Femur (tissue), 1 donor: ENCODE results near the gene C1QTNF6.

Source experiments
- DNase-seq: peaks from one replicate; pipeline ENCODE4 v3.0.0-alpha.2; 2017

Gene C1QTNF6

GRCh38 chr22:37175414-37176281, 12.4 kb downstream of the C1QTNF6 start:
- peak; percentile 74 for DNase-seq

DNA sequence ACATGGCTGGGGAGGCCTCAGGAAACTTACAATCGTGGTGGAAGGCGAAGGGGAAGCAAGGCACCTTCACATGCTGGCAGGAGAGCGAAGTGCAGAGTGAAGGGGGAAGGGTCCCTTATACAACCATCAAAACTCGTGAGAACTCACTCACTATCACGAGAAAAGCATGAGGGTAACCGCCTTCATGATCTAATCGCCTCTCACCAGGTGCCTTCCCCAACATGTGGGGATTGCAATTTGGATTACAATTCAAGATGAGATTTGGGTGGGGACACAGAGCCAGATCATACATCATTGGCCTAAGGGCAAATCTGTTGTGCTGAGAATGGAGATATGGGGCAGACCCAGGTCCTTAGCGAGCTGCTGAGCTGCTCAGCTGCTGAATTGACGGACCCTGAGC, 13.1 kb downstream of the C1QTNF6 start:
- DNase-seq = no peak

DNA sequence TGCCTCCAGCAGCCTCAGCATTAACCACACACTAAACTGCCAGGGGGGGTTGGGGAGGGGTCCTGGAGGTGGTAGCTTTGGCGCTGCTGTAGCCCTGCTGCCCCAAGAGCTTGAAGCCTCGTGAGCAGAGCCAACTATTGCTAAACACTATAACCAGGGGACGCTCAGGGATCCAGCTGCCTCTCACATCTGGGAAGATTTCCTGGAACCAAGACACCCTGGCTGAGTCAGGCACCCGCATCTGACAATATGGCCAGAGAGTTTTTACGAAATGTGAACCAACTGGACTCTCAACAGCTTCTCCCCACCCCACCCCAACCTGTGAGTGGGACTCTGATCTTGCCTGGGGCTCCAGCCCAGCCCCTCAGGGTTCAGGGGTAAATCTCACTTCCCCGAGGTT, 14.3 kb downstream of the C1QTNF6 start:
- DNase-seq = peak; percentile 67

- peak; percentile 22 for DNase-seq
Measured at GRCh38 chr22:37172266-37173245, 15.5 kb downstream of the C1QTNF6 start.

GRCh38 chr22:37171662-37172061, 16.4 kb downstream of the C1QTNF6 start:
- no peak for DNase-seq

- peak; percentile 27 for DNase-seq
Measured at GRCh38 chr22:37170689-37171405, 17.2 kb downstream of the C1QTNF6 start.

DNA sequence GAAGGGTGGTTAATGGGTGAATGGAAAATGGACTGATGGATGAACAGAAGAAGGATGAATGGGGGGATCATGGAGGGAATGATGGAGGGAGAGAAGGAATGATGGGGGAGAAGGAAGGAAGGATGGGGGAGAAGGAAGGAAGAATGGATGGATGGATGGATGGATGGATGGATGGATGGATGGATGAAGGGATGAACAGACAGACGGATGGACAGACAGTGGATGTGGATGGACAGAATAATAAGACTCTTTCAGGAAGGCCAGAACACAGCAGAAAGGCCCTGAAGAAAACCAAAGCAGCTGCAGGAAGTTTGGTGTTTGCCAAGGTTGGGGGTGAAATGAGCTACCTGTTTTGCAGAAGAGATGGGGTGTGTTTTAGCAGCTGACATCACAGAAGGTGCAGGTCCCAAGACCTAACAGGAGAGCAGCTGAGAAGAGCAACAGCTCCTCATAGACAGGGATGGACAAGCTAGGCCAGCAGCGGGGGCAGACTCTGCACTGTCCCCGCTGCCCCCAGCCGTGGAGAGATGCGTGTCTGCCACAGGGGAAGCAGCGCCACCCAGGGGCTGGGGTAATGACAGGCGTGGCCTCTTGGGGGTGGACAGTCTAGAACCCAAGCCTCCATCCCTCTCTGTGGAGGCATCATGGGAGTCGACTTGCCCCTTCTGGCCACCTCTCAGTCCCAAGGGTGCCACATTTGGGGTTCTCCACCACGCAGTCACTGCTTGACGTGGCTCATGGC, 17.9 kb downstream of the C1QTNF6 start:
- DNase-seq = no peak

GRCh38 chr22:37169406-37169805, 18.6 kb downstream of the C1QTNF6 start:
- no peak for DNase-seq

GRCh38 chr22:37167981-37168647, 19.9 kb downstream of the C1QTNF6 start:
- peak; percentile 69 for DNase-seq

DNA sequence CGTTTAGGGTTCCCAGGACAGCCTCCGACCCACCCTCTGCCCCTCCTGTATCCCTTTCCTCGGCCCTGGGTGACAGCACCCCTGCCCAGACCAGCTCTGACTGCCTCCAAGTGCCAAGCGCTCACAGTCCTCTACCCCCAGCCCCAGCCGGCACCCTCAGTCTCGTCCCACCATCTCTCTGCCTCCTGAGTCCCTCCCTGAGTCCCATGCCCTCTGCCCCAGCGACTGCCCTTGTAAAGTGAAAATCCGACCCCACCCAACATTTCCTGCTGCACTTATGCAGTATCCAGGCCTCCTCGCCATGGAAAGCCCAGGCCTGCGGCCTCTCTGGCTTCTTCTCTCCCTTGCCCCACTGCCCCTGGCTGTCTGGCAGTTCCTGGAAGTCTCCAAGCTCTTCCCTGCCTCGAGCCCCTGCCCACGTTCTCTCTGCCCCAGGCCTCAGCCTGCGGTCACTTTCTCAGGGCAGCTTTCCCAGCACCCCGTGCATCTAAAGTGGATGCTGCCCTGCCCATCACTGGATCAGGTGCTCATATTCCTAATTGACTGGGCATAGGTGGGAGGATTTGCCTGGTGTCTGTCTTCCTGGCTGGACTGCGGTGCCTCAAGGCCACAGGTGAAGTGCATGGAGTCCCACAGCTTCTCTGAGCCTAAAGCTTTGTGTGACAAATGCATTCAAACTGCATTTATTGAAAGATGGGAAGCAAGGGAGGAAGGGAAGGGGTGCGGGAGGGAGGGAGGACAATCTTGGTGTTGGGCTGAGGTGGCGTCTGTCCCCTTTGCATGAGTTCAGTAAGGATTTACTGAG, 20.7 kb downstream of the C1QTNF6 start:
- peak; percentile 26 for DNase-seq

DNA sequence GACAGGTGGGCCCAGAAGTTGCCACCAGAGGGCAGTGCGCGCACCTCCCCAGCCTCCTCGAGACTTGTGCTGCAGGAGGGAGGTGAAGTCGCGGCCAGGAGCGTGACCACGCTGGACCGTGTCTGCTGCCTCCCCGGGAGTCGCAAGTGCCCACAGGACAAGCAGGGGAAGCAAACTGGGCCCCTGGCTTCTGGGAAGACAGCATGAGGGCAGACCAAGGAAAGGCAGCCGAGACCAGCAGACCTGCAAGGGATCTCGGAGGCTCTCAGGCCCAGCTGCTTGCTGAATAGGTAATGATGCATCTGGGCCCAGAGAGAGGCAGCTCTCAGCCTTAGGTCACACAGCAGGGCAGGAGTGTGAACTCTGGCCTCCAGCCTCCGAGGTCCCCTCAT, 21.4 kb downstream of the C1QTNF6 start:
- DNase-seq = peak; percentile 89

- DNase-seq = no peak
Measured at GRCh38 chr22:37165940-37166674, 21.9 kb downstream of the C1QTNF6 start.

GRCh38 chr22:37165066-37165465, 23.0 kb downstream of the C1QTNF6 start:
- no peak for DNase-seq

- DNase-seq = no peak
Measured at GRCh38 chr22:37164505-37164887, 23.6 kb downstream of the C1QTNF6 start.

- no peak for DNase-seq
Measured at GRCh38 chr22:37163575-37164504, 24.2 kb downstream of the C1QTNF6 start.

DNA sequence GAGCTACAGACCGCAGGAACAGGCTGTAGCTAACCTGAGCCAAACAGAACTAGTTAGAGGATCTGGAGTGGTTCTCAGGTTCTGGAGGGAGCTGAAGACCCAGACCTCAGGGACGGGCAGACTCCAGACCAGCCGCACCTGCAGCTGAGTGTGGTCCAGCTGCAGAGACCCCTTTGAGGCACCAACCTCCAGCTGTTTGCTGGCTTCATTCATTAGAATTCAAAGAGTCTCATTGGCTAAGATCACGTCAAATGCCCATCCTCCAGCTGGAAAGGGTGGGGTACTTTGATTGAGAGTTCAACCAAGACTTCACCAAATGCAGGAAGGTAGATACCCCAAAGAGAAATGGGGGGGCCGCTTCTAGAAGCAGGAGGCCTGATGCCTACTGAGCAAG, 25.0 kb downstream of the C1QTNF6 start:
- no peak for DNase-seq

- DNase-seq = no peak
Measured at GRCh38 chr22:37162221-37163095, 25.6 kb downstream of the C1QTNF6 start.

DNA sequence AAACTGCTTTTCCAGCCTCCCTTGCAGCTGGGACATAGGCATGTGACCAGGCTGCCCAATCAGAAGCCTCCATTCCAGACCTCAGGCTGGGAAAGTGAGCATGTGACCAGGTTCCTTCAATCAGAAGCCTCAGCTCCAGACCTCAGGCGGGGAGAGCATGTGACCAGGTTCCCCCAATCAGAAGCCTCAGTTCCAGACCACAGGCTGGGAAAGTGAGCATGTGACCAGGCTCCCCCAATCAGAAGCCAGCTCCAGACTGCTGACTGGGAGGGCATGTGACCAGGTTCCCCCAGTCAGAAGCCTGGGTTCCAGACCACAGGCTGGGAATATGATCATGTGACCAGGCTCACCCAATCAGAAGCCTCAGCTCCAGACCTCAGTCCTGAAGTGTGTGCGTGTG, 26.6 kb downstream of the C1QTNF6 start:
- no peak for DNase-seq
